Esophagus muscularis mucosa (tissue), 4 donors: Measurements from ENCODE around the gene CTTNBP2.

ENCODE experiments used
- EP300 ChIP-seq: sonication (generic); formaldehyde crosslinking; IDR thresholded peaks from one replicate; pipeline ENCODE4 v1.6.1; 2017; ENCODE audit warnings: antibody characterized with exemption
- POLR2A ChIP-seq: fragments of 450-650 bp; IDR thresholded peaks from one replicate; pipeline ENCODE4 v1.6.1; 2017; ENCODE audit warnings: antibody characterized with exemption, moderate library complexity, mild to moderate bottlenecking, low read depth
- TF ChIP-seq, protein P1 (sequence below), 3 experiments: fragments of 200-600 bp in 2 of 3; fragments of 450-650 bp in 1 of 3; sonication (generic) in 2 of 3; IDR thresholded peaks; one replicate each; pipeline ENCODE4 v1.5.1; 2017 to 2019; ENCODE audit warnings: antibody characterized with exemption in 3 of 3, mild to moderate bottlenecking in 2 of 3, moderate library complexity in 1 of 3

DNA sequence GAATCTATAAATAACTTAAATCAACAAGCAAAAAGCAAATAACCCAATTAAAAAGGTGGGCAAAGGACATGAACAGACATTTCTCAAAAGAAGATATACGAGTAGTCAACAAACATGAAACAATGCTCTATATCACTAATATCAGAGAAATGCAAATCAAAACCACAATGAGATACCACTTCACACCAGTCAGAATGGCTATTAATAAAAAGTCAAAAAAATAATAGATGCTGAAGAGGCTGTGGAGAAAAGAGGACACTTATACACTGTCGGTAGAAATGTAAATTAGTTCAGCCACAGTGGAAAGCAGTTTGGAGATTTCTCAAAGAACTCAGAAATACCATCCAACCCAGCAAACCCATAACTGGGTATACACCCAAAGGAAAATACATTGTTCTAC is 70.6 kb downstream of the CTTNBP2 start:
- TF ChIP-seq POLR2A = no peak
- TF ChIP-seq, protein P1, sequence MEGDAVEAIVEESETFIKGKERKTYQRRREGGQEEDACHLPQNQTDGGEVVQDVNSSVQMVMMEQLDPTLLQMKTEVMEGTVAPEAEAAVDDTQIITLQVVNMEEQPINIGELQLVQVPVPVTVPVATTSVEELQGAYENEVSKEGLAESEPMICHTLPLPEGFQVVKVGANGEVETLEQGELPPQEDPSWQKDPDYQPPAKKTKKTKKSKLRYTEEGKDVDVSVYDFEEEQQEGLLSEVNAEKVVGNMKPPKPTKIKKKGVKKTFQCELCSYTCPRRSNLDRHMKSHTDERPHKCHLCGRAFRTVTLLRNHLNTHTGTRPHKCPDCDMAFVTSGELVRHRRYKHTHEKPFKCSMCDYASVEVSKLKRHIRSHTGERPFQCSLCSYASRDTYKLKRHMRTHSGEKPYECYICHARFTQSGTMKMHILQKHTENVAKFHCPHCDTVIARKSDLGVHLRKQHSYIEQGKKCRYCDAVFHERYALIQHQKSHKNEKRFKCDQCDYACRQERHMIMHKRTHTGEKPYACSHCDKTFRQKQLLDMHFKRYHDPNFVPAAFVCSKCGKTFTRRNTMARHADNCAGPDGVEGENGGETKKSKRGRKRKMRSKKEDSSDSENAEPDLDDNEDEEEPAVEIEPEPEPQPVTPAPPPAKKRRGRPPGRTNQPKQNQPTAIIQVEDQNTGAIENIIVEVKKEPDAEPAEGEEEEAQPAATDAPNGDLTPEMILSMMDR (IDR thresholded peaks at IDR 0.05) = no peak
- TF ChIP-seq EP300 = no peak
